ENCODE data around the gene FSD2.
A peak's percentile ranks its signal among the peaks of the same experiment; 100 is the strongest.
"Not testable (repeated sequence)": the region's sequence is repeated elsewhere in the genome, so short reads cannot be mapped to it uniquely, and the experiment has no call there.

Gene FSD2

DNA sequence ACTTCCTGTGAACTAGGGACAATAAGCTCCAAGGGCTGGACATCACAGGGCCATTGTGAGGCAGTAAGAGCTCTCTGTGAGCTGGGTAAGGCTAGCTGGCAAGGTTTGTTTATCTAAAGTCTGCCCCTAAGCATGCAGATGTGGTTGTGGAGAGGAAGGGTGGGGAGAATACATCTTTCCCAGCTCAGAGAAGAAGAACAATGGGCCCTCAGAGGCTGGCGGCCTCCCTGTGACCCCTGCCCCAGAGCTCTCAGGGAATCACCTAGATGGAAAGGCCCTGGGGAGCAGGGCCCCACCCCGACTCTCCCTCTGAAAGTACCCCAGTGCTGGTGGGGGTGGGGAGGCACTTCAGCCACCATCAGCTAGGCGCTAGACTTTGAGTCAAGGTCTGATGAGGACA is 91.9 kb downstream of the FSD2 start:
- no peaks in the 10 kb centered on the region for H3K4me1 Mint-ChIP-seq (ENCODE audit: low read depth)
- no peaks in the 10 kb centered on the region for H3K36me3 Mint-ChIP-seq (ENCODE audit: low read depth)
- H3K9me3 Mint-ChIP-seq, result peaks cover 9% of the 10 kb centered on the region
- intact Hi-C loops (cut with micrococcal nuclease), result no loop called here
- peaks cover 15% of the 10 kb centered on the region for H3K27me3 Mint-ChIP-seq
- H3K27ac Mint-ChIP-seq, result no peak overlapping the region
- H3K4me3 Mint-ChIP-seq, result no peak overlapping the region

DNA sequence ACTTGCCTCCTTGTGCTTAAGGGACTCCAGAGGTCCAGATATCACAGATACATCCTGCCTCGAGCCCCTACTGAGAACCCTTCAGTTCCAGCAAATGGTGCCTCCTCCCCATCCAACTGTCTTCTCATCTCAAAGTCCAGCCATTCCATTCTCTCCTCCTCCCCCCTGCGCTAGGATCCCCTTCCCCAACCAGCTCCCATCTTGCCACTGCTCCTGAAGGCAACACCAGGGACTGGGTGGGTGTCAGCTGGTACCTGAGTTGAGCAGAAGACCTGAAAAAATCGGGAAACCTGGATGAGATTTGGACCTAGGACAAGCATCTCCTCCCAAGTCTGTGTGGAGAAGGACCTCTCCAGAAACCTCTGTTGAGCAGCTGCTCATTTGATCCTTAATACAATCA is 93.8 kb downstream of the FSD2 start:
- H3K36me3 Mint-ChIP-seq (ENCODE audit: low read depth), result no peaks in the 10 kb centered on the region
- intact Hi-C loops (cut with micrococcal nuclease), result no loop called here
- peaks cover 15% of the 10 kb centered on the region for H3K27me3 Mint-ChIP-seq
- no peaks in the 10 kb centered on the region for H3K4me1 Mint-ChIP-seq (ENCODE audit: low read depth)
- H3K4me3 Mint-ChIP-seq, result no peak overlapping the region
- peaks cover 6% of the 10 kb centered on the region for H3K9me3 Mint-ChIP-seq
- H3K27ac Mint-ChIP-seq, result no peak overlapping the region

GRCh38 chr15:82710926-82711490 is 94.9 kb downstream of the FSD2 start:
- Mint-ChIP-seq H3K27ac (no peak overlapping the region), H3K4me3 (no peak overlapping the region), H3K36me3 (ENCODE audit: low read depth) (no peaks in the 10 kb centered on the region)

DNA sequence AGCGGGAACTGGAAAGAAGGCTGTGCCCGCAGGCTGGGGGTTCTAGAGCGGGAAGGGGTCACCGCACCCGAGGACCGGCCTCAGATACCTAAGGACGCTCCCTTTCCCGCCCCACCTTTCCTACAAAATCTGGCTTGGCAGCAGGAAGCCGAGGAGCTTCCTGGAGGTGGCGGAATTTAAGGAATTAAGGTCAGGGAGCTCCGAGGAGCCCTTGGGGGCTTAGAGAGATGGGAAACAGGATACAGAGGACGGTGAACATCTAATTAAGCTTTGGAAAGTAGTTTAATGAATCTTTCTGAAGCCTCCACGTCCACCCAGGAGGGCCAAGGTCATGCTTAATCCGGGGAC is 95.7 kb downstream of the FSD2 start:
- intact Hi-C loops (cut with micrococcal nuclease), result no loop called here
- Mint-ChIP-seq H3K4me3 (peak overlapping the region; percentile 74), H3K9me3 (no peaks in the 10 kb centered on the region), H3K4me1 (ENCODE audit: low read depth) (no peaks in the 10 kb centered on the region), H3K27ac (no peak overlapping the region), H3K27me3 (peaks cover 13% of the 10 kb centered on the region), H3K36me3 (ENCODE audit: low read depth) (no peaks in the 10 kb centered on the region)

More at GRCh38 chr15:82710926-82711490, 94.9 kb downstream of the FSD2 start:
- no peaks in the 10 kb centered on the region for H3K4me1 Mint-ChIP-seq (ENCODE audit: low read depth)
- H3K9me3 Mint-ChIP-seq, result no peaks in the 10 kb centered on the region
- intact Hi-C loops (cut with micrococcal nuclease), result no loop called here
- H3K27me3 Mint-ChIP-seq, result peaks cover 13% of the 10 kb centered on the region

DNA sequence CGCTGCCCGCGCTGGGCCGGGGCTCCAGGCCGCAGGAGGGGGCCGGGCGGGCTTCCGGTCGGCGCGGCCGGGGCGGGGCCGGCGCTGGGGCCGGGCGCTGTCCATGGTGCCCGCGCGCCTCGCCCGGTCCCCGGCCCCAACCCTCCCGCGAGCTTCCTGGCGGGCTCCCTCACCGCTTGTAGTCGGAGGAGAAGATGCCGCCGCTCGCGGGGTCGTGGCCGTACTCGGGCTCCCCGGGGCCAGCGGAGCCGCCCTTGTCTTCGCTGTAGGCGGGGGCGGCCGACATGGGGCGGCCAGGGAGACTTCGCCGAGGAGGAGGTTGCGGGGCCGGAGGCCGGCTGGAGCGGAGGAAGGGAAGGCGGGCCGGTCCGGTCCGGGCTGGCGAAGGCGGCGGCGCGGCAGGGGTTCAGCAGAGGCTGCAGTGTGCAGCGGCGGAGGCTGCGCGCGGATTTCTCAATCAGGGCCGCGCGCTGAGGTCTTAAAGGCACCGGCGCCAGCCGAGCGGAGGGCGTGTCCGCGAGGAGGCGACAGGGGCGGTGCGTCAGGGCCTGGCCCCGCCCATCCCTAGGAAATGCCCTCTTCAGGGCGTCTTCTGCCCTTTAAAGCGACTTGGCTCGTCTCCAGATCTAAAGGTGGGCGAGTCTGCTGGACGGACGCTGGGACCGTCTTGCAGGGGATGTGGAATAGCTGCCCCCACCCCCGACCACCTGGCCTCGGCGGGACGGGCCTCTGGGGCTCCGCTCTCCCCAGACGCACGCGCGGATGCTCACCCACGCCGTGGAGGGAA is 96.3 kb downstream of the FSD2 start, which contains the start of gene AP3B2:
TSS of gene AP3B2 (minus strand) at position 455 of the 787 bp plus-strand sequence. CDS start at position 286, 169 bp downstream.
- H3K9me3 Mint-ChIP-seq, result no peaks in the 10 kb centered on the region
- no peaks in the 10 kb centered on the region for H3K36me3 Mint-ChIP-seq (ENCODE audit: low read depth)
- H3K4me1 Mint-ChIP-seq (ENCODE audit: low read depth), result no peaks in the 10 kb centered on the region
- no peak within 1 kb of the TSS for H3K27ac Mint-ChIP-seq
- peaks cover 13% of the 10 kb centered on the region for H3K27me3 Mint-ChIP-seq
- peak within 1 kb of the TSS; percentile 74 for H3K4me3 Mint-ChIP-seq
- intact Hi-C loops (cut with micrococcal nuclease), result loop anchor here (5.0 kb wide), 1 partner anchor 47 kb away; no protein-coding TSS in a partner anchor

GRCh38 chr15:82709081-82709420 is 96.8 kb downstream of the FSD2 start:
- no peaks in the 10 kb centered on the region for H3K9me3 Mint-ChIP-seq
- H3K36me3 Mint-ChIP-seq (ENCODE audit: low read depth), result no peaks in the 10 kb centered on the region
- no peaks in the 10 kb centered on the region for H3K4me1 Mint-ChIP-seq (ENCODE audit: low read depth)
- no peak overlapping the region for H3K4me3 Mint-ChIP-seq
- H3K27ac Mint-ChIP-seq, result no peak overlapping the region
- H3K27me3 Mint-ChIP-seq, result peaks cover 13% of the 10 kb centered on the region
- intact Hi-C loops (cut with micrococcal nuclease), result loop anchor here (5.0 kb wide), 1 partner anchor 47 kb away; no protein-coding TSS in a partner anchor

GRCh38 chr15:82705856-82706255 is 100.0 kb downstream of the FSD2 start:
- not testable (repeated sequence) for H3K4me1 Mint-ChIP-seq (ENCODE audit: low read depth); H3K9me3 Mint-ChIP-seq; H3K36me3 Mint-ChIP-seq (ENCODE audit: low read depth); H3K27me3 Mint-ChIP-seq; H3K27ac Mint-ChIP-seq; H3K4me3 Mint-ChIP-seq
- intact Hi-C loops (cut with micrococcal nuclease), result loop anchor here (5.0 kb wide), 1 partner anchor 44 kb away; no protein-coding TSS in a partner anchor

All from dendritic cell treated with granulocyte-macrophage colony-stimulating factor and Interleukin-4, amounts not matched to agents 40 ng/mL and 50 ng/mL, for 4 days (primary cell).